Tracheal epithelial cell (primary cell): Measurements from ENCODE around the gene HSD17B14. TPM values are rescaled to one million over a fixed set of nuclear protein-coding genes. Genes with fewer than 3 reads are reported as not detected.

ENCODE experiments used
- total RNA-seq: library from RNA; depleted of rRNA; stranded (reverse); fragments of >200 nt; gene quantifications from 2 replicates; pipeline ENCODE4 v1.2.1, GENCODE V29; 2014

Gene HSD17B14
- 0.64 and 1.9 TPM in 2 replicates for total RNA-seq

DNA sequence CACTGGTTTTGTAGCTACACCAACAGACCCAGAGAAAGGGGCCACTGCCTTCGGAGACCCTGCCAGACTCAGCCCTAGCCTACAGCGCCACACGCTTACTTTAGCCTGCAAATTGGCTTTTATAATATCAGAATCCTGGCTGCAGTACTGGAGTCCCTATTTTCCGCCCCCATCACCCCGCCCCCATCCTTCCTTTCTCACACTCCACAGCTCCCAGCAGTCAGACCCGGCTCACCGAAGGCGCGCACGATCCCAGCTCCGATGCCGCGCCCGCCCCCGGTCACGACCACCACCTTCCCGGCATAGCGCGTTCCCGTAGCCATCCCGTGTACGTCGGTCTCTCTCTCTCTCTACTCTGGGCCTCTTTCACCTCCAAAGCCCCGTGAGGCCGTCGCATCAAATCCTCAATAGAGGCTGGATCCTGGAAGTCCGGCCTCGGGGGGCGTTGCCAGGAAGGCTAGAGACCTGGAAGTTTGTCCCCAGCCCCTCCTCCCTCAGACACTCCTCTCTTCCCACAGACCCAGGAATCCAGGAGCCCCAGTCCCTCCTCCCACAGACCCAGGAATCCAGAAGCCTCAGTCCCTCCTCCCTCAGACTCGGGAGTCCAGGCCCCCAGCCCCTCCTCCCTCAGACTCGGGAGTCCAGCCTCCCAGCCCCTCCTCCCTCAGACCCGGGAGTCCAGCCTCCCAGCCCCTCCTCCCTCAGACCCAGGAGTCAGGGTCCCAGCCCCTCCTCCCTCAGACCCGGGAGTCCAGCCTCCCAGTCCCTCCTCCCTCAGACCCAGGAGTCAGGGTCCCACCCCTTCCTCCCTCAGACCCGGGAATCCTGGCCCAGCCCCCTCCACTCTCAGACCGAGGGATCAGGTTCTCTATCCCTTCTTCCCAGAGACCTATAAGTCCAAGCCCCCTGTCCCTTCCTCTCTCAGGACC, at the start of gene HSD17B14:
HSD17B14 (minus strand) TSS at position 403 of the 929 bp plus-strand sequence; CDS start at position 323, 80 bp downstream.

DNA sequence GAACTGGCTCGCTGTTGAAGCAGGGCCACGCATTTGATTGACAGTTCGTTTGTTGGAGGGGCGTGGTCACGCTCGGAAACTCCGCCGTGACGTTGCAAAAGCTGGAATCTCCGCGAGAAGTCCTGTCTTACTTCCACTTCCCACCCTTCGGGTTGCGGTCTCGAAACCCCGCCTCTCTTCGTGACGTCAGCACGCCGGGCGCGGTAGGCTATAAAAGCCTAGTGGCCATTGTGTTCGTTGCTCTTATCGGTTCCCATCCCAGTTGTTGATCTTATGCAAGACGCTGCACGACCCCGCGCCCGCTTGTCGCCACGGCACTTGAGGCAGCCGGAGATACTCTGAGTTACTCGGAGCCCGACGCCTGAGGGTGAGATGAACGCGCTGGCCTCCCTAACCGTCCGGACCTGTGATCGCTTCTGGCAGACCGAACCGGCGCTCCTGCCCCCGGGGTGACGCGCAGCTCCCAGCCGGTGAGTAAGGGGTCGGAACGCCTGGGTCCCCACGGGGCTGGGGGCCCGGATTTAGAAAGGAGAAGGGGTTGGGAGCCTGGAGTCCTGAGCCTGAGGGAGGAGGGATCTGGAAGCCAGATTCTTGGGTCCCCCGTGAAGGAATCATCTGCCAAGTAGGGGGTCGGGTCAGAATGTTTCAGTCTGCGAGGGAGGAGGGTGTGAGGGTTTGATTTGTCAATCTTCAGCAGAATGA, 36.0 kb upstream of the HSD17B14 start, which contains the start of gene PPP1R15A:
PPP1R15A (plus strand) TSS at position 240 of the 702 bp plus-strand sequence. CDS start 813 bp downstream, outside the sequence.

DNA sequence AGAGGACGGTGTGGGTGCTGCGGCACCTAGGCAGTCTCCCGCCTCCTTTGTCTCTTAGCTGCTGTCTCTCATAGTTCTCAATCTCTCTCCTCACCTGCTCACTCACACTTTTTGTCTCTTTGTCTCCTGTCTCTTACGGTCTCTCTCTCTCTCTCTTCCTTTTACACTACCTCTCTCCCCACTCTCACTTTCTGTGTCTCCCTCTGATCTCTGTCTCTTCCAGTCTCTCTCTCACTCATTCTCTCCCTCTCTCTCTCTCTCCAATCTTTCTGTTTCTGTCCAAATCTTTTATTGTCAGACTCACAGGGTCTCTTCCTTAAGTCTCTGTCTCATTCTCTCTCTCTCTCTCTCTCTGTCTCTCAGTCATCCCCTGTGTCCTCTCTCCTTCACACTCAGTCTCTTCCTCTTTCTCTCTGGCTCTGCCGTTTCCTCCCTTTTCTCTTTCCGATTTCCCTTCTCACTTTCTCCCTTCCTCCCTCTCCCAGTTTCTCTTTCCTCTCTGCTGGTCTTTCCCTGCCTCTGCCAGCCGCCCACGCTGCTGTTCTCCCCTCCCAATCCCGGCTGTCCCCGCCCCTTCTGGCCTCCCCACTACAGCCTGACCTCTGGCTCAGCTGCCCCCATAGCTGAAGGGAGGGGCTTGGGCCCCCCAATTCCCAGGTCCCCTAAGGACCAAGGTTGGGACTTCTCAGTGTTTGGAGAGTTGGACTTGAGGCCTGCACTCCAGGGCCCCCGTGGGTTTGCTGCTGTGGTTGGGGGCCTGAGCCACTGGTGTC, 32.0 kb upstream of the HSD17B14 start, which contains the start of gene PLEKHA4:
PLEKHA4 (minus strand) TSS at position 504 of the 773 bp plus-strand sequence. CDS start 997 bp downstream, outside the sequence.

Other genes starting within 250 kb of the HSD17B14 start
- gene SPACA4, start 229.7 kb downstream of the HSD17B14 start, total RNA-seq: 0.21 TPM in 1 of 2 replicates, not detected in the other
- gene FAM83E, start 221.4 kb downstream of the HSD17B14 start, total RNA-seq: 17.3 and 23.9 TPM in 2 replicates
- gene RPL18, start 217.3 kb downstream of the HSD17B14 start, total RNA-seq: 2,579 and 4,716 TPM in 2 replicates
- gene SPHK2, start 217.0 kb downstream of the HSD17B14 start, total RNA-seq: 6.0 and 6.3 TPM in 2 replicates
- gene DBP, start 199.1 kb downstream of the HSD17B14 start, total RNA-seq: 2.6 and 4.6 TPM in 2 replicates
- gene CA11, start 190.3 kb downstream of the HSD17B14 start, total RNA-seq: 1.5 and 3.1 TPM in 2 replicates
- 0.24 and 0.43 TPM in 2 replicates for gene NTN5, start 163.5 kb downstream of the HSD17B14 start, total RNA-seq
- 6.0 and 7.7 TPM in 2 replicates for gene FUT2, start 140.5 kb downstream of the HSD17B14 start, total RNA-seq
- 0.48 TPM in 1 of 2 replicates, not detected in the other for gene MAMSTR, start 116.8 kb downstream of the HSD17B14 start, total RNA-seq
- gene RASIP1, start 95.9 kb downstream of the HSD17B14 start, total RNA-seq: 2.9 and 3.2 TPM in 2 replicates
- not detected in 2 replicates for gene IZUMO1, start 89.6 kb downstream of the HSD17B14 start, total RNA-seq
- 11.9 and 14.9 TPM in 2 replicates for gene FUT1, start 83.8 kb downstream of the HSD17B14 start, total RNA-seq
- not detected in 2 replicates for gene FGF21, start 81.0 kb downstream of the HSD17B14 start, total RNA-seq
- 35.2 and 37.8 TPM in 2 replicates for gene BCAT2, start 25.5 kb downstream of the HSD17B14 start, total RNA-seq
- 3.8 and 5.5 TPM in 2 replicates for gene PLEKHA4, start 32.1 kb upstream of the HSD17B14 start, total RNA-seq
- gene PPP1R15A, start 35.9 kb upstream of the HSD17B14 start, total RNA-seq: 59.9 and 106 TPM in 2 replicates
- gene TULP2, start 62.3 kb upstream of the HSD17B14 start, total RNA-seq: 0.21 and 0.24 TPM in 2 replicates
- gene NUCB1, start 63.8 kb upstream of the HSD17B14 start, total RNA-seq: 90.8 and 93.4 TPM in 2 replicates
- 6.4 and 8.4 TPM in 2 replicates for gene DHDH, start 97.2 kb upstream of the HSD17B14 start, total RNA-seq
- gene BAX, start 118.4 kb upstream of the HSD17B14 start, total RNA-seq: 35.0 and 104 TPM in 2 replicates
- gene FTL, start 128.8 kb upstream of the HSD17B14 start, total RNA-seq: 3,392 and 8,392 TPM in 2 replicates
- 22.8 and 61.9 TPM in 2 replicates for gene GYS1, start 156.8 kb upstream of the HSD17B14 start, total RNA-seq
- gene RUVBL2, start 157.4 kb upstream of the HSD17B14 start, total RNA-seq: 159 and 276 TPM in 2 replicates
- 1.9 TPM in 1 of 2 replicates, not detected in the other for gene LHB, start 180.6 kb upstream of the HSD17B14 start, total RNA-seq
- not detected in 2 replicates for gene CGB3, start 187.8 kb upstream of the HSD17B14 start, total RNA-seq
- gene CGB2, start 195.4 kb upstream of the HSD17B14 start, total RNA-seq: 1.9 TPM in 1 of 2 replicates, not detected in the other
- not detected in 2 replicates for gene CGB1, start 200.4 kb upstream of the HSD17B14 start, total RNA-seq
- 0.24 TPM in 1 of 2 replicates, not detected in the other for gene CGB5, start 207.4 kb upstream of the HSD17B14 start, total RNA-seq
- gene CGB8, start 212.6 kb upstream of the HSD17B14 start, total RNA-seq: 0.48 TPM in 1 of 2 replicates, not detected in the other
- gene CGB7, start 221.3 kb upstream of the HSD17B14 start, total RNA-seq: 0.85 and 0.96 TPM in 2 replicates
- gene NTF4, start 228.3 kb upstream of the HSD17B14 start, total RNA-seq: 3.4 and 8.0 TPM in 2 replicates
- under 0.01 TPM in 1 of 2 replicates, not detected in the other for gene KCNA7, start 236.2 kb upstream of the HSD17B14 start, total RNA-seq
- gene SNRNP70, start 249.0 kb upstream of the HSD17B14 start, total RNA-seq: 79.5 and 91.6 TPM in 2 replicates